GM19025 (cell line): ENCODE data around the gene MYO18B.

Experiments used
- ATAC-seq: cut with Tn5 transposase; IDR thresholded peaks from one replicate; pipeline ENCODE4 v1.9.1; 2021; ENCODE audit warnings: mild to moderate bottlenecking, low read depth, moderate library complexity; ENCODE audit not compliant: unreplicated experiment

MYO18B gene

GRCh38 chr22:26025626-26026025 lies 283.6 kb downstream of the MYO18B start:
- no peak for ATAC-seq

DNA sequence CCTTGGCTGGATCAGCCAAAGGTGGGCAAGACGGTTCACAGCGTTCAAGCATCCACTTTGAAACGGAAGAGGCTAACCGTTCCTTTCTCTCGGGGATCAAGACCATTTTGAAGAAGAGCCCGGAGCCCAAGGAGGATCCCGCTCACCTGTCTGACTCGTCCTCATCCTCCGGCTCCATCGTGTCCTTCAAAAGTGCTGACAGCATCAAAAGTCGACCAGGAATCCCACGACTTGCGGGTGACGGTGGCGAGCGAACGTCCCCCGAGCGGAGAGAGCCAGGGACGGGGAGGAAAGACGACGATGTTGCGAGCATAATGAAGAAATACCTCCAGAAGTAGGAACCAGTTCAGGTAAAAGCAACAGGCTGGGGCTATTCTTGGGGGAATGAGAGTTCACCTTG lies 285.4 kb downstream of the MYO18B start:
- no peak for ATAC-seq

- ATAC-seq: no peak
Measured at GRCh38 chr22:26031641-26032040, 289.7 kb downstream of the MYO18B start.

- no peak for ATAC-seq
Measured at GRCh38 chr22:26033071-26033470, 291.1 kb downstream of the MYO18B start.

- no peak for ATAC-seq
Measured at GRCh38 chr22:26033586-26033985, 291.6 kb downstream of the MYO18B start.

DNA sequence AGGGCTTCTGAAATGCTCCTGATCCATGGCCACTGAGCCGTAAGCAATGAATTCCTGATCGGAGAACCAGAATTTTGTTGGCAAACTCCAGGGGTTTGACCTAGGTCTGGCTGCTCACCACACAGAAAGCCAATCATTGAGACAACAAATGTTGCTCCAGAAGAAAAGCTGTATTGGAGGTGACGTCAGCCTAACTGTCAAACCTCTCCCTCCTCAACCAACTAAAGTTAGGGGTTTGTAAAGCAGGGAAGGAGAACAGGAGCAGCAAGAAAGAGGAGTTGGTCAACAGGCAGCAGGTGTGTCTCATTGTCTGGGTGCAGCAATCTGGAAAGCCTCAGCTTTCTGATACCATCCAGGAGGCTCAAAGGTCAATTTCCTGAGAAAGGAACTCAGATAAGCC lies 293.5 kb downstream of the MYO18B start:
- no peak for ATAC-seq

DNA sequence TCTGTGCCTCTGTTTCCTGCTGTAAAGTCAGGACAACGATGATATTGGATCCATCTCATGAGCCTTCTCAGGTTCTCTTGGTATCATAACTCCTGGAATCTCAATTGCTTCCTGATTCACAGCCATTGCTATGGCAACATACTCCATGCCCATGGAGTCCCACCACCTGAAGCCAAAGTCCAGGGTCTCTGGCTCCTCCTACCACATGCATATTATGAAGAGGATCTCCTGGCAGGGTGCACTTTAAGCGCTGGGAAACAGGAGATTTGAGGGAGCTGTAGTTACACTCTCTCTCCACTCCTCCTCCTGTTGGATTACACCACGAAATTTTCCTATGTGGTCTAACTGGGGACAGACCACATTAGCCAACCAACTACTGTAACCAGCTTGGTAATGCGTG lies 296.4 kb downstream of the MYO18B start:
- ATAC-seq: no peak

- ATAC-seq: no peak
Measured at GRCh38 chr22:26041931-26042330, 299.9 kb downstream of the MYO18B start.

- no peak for ATAC-seq
Measured at GRCh38 chr22:26043031-26043430, 301.0 kb downstream of the MYO18B start.

DNA sequence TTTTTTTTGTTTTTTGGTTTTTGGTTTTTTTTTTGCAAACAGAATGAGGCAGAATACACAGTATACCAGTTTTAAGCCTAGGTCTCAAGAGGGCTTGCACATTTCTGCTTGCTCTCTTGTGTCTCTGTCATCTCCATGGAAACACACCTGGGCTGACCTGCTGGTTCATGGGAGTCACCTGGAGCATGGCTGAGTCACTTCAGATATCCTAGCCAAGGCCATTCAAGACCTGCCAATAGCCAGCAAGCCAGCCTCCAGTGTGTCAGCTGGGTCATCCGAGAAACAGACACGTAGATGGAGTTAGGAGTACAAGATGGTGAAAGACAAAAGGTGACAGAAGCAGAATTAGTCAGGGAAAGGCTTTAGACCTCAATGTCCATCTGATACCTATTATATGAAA lies 303.1 kb downstream of the MYO18B start:
- ATAC-seq: no peak

GRCh38 chr22:26045860-26046259 lies 303.9 kb downstream of the MYO18B start:
- ATAC-seq: no peak

DNA sequence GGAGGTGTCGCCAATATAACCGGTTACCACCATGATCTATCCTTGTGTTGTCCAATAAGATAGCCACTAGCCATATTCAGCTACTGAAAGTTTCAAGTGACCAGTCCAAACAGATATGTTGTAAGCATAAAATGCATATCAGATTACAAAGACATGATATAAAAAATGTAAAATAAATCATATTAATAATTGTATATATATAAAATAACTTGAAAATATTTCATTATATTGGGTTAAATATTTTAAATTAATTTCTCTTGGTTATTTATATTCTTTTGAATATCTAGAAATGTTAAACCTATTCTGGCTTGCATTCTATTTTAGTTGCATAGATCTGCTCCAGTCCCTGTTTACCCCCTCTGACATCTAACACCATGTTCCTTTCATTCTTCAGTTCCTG lies 305.5 kb downstream of the MYO18B start:
- ATAC-seq: no peak

DNA sequence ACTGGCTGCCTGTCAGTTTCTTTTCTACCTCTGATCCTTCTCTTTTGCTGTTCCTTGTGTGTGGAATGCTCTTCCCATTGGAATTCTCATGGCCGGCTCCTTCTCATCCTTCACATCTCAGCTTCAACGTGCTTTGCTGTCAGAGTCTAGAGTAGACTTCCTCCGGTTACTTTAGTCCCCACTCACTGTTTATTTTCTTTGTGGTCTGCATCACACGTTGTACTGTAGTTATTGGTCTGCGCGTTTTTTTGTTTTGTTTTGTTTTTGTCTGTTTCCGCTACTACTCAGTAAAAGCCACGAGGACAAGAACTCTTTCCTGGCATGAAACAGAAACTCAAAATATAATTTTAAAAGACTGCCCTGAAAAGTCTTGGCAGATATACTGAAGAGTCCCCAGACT lies 305.9 kb downstream of the MYO18B start:
- ATAC-seq: no peak

GRCh38 chr22:26050079-26050478 lies 308.1 kb downstream of the MYO18B start:
- ATAC-seq: no peak

GRCh38 chr22:26053737-26054316 lies 311.8 kb downstream of the MYO18B start:
- no peak for ATAC-seq

GRCh38 chr22:26054841-26055605 lies 313.0 kb downstream of the MYO18B start:
- no peak for ATAC-seq

GRCh38 chr22:26055693-26056092 lies 313.7 kb downstream of the MYO18B start:
- no peak for ATAC-seq

GRCh38 chr22:26056455-26057200 lies 314.6 kb downstream of the MYO18B start:
- ATAC-seq: no peak

DNA sequence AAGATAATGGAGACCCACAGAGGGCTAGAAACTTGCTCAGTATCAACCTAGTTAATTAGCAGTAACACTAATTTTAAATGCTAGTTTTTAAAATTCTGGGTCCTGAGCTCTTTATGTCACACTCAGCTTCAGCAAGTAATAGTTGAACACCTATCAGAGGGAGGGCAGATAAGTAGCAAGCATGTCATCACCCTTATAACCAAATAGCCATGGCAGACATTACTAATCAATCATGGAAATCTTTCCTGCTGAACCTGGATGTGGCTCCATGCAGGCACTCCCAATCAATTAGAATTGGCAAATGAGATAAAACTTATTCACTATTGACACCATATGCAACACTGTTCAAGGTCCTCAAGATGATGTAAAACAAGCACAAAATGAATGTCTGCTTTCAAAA lies 315.7 kb downstream of the MYO18B start:
- ATAC-seq: no peak

- no peak for ATAC-seq
Measured at GRCh38 chr22:26064048-26064447, 322.1 kb downstream of the MYO18B start.

DNA sequence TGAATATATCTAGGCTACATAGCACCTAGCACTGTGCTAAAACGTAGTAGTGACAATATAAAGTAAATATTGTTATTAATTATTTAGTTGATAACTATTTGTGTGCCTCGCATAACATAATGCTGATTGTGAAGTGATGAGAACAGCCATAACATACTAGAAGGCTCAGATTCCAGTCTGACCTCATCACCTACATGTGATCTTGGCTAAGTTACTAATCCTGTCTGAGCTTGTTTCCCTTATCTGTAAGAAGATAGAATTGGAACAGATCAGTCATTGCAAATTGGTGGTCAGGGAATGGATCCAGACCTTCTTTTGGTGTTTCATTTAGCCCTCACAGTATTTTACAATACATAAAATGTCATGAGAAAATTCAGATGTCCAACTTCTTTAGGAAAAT lies 323.9 kb downstream of the MYO18B start:
- ATAC-seq: no peak

- no peak for ATAC-seq
Measured at GRCh38 chr22:26066534-26066933, 324.5 kb downstream of the MYO18B start.
